NCI-H2227 treated with DMSO at 0.1 percent for 48 hours (cell line): ENCODE measurements around the gene KCTD2.
"Not testable (repeated sequence)": the region's sequence is repeated elsewhere in the genome, so short reads cannot be mapped to it uniquely, and the experiment has no call there.

Experiments
- DNase-seq: peaks from one replicate; lab custom pipeline; 2025; lab: John Stamatoyannopoulos, UW

Gene KCTD2

GRCh38 chr17:75020331-75021110 is 26.5 kb upstream of the KCTD2 start:
- no peak for DNase-seq

DNA sequence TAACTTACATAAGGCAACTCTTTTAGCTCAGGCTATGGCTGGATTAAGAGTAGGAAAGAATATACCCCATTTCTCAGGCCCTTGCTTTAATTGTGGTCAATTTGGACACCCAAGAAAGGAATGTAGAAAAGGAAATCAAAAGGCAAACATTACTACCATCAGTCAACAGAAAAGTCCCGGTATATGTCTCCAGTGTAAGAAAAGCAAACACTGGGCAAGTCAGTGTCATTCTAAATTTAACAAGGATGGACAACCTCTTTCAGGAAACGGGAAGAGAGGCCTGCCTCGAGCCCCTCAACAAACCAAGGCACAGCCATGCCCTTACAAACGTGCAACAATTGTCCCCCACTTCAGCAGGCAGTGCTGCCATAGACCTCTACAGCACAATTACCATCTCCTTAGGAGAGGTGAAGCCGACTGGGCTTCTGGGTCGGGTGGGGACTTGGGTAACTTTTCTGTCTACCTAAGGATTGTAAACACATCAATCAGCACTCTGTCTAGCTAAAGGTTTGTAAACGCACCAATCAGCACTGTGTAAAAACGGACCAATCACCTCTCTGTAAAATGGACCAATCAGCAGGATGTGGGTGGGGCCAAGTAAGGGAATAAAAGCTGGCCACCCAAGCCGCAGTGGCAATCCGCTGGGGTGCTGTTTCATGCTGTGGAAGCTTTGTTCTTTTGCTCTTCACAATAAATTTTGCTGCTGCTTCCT is 22.2 kb upstream of the KCTD2 start:
- DNase-seq: no peak

DNA sequence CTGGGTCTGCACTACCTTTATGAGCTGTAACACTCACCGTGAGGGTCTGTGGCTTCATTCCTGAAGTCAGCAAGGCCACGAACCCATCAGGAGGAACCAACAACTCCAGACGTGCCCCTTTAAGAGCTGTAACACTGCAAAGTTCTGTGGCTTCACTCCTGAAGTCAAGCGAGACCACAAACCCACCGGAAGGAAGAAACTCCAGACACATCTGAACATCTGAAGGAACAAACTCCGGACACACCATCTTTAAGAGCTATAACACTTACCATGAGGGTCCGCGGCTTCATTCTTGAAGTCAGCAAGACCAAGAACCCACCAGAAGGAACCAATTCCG is 21.7 kb upstream of the KCTD2 start:
- not testable (repeated sequence) for DNase-seq

DNA sequence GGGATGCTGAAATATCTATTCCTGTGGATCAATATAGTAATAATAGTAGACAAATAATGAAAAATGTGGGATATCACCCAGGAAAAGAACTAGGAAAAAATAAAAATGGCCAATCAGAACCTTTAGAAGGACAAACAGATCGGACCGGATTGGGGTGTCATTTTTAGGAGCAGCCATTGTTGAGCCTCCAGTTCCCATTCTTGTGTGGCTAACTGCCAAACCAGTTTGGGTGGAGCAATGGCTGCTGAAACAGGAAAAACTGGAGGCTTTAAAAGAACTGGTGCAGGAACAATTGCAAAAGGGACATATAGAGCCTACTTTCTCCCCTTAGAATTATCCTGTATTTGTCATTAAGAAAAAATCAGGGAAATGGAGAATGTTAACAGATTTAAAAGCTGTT is 20.4 kb upstream of the KCTD2 start:
- DNase-seq: not testable (repeated sequence)

GRCh38 chr17:75030161-75030560 is 16.9 kb upstream of the KCTD2 start:
- no peak for DNase-seq

GRCh38 chr17:75031972-75032719 is 14.9 kb upstream of the KCTD2 start:
- DNase-seq: peak; percentile 83

GRCh38 chr17:75032720-75033280 is 14.2 kb upstream of the KCTD2 start:
- no peak for DNase-seq

GRCh38 chr17:75033346-75034235 is 13.4 kb upstream of the KCTD2 start:
- peak; percentile 90 for DNase-seq

DNA sequence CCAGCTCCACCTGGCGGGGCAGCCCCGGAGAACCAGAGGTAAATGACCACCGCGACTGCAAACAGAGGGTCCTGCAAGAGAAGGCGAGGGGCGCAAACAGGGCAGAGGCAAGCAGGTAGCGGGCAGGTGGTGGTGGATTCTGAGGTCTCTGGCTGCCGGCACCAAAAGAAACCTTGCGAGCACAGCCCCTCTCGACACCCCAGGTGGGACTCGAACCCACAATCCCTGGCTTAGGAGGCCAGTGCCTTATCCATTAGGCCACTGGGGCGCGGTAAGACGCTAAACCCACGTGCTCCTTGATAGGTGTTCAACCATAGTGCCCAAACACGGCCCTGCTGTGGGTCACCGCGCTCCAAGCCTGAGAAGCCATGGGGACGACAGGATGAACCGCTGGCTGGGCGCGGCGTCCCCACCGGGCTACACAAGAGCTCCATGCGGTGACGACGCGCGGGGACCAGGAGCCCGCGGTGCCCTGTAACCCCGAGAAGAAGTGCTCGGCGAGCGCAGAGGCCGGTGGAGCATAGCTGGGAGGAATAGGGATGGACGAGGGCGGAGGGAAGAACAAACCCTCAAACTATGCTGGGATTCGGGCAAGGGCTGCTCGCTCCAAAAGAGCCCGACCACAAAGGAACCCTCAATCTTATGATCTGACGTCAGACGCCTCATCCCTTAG is 12.7 kb upstream of the KCTD2 start:
- peak; percentile 82 for DNase-seq

GRCh38 chr17:75036643-75037268 is 10.3 kb upstream of the KCTD2 start:
- peak; percentile 93 for DNase-seq

GRCh38 chr17:75039238-75039637 is 7.8 kb upstream of the KCTD2 start:
- no peak for DNase-seq

DNA sequence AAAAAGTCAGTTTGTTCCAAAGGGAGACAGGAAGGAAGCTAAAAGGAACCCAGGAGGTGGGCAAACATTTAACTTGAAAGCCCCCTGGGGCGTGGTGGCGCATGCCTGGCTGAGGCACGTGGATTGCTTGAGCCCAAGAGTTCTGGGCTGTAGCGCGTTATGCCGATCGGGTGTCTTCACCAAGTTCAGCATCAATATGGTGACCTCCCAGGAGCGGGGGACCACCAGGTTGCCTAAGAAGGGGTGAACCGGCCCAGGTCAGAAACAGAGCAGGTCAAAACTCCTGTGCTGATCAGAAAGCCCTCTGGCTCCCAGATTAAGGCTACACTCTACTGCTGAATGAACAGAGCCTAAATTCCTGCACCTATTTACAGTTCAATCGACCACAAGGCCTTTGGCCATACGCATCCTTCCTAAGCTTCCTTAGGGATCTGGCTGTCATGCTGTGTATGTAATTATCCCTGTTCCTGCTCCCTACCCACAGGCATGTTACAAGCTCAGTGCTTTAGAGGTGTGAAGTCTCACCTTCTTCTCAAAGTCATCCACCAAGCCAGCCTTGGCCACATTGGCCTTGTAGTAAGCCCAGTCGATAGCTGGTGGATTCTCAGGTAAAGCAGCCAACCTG is 5.3 kb upstream of the KCTD2 start:
- no peak for DNase-seq

DNA sequence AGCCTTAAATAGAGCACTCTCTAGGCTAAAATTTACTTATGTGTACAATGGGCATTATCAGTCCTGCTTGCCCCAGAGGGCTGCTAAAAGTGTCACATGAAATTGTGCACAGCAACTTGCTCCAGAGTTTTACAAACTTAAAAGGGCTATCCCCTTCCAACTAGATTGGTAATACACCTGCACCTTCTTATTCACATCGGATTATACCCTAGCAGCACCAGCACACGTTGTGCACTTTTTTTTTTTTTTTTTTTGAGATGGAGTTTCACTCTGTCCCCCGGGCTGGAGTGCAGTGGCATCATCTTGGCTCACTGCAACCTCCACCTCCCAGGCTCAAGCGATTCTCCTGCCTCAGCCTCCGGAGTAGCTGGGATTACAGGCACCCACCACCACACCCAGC is 3.2 kb upstream of the KCTD2 start:
- not testable (repeated sequence) for DNase-seq

DNA sequence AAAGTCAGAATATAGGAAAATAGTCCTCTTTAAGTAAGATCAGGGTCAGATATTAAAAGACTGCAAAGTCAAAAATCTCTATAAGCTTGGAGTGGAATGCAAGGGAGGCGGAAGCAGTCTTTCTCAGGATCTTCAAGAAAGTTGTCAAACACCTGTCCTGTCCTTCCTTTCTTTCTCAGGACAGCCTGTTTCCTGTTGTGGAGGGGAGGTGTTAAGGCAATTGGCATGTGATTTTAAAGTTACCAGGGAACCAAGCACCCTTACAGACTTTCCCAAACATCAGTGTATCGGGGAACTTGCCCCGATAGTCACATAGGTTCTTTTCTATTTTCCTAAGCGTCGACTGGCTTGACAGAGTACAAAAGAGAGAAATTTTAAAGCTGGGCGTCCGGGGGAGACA is 2.3 kb upstream of the KCTD2 start:
- no peak for DNase-seq

GRCh38 chr17:75045946-75046406 is 1.0 kb upstream of the KCTD2 start:
- DNase-seq: not testable (repeated sequence)

- no peak for DNase-seq
Measured at GRCh38 chr17:75047398-75048098, 523 bp downstream of the KCTD2 start.

GRCh38 chr17:75048249-75048878 is 1.3 kb downstream of the KCTD2 start:
- DNase-seq: no peak

- DNase-seq: no peak
Measured at GRCh38 chr17:75049057-75049456, 2.0 kb downstream of the KCTD2 start.

- DNase-seq: no peak
Measured at GRCh38 chr17:75049706-75050105, 2.7 kb downstream of the KCTD2 start.
